ENCODE results near the gene LAIR2. TPM values are rescaled to one million over a fixed set of nuclear protein-coding genes. Genes with fewer than 3 reads are reported as not detected.
"Not testable (repeated sequence)": the region's sequence is repeated elsewhere in the genome, so short reads cannot be mapped to it uniquely, and the experiment has no call there.

The LAIR2 gene
- total and polyA plus RNA-seq, 4 donors = 0.19 to 0.24 TPM; not detected in 2

DNA sequence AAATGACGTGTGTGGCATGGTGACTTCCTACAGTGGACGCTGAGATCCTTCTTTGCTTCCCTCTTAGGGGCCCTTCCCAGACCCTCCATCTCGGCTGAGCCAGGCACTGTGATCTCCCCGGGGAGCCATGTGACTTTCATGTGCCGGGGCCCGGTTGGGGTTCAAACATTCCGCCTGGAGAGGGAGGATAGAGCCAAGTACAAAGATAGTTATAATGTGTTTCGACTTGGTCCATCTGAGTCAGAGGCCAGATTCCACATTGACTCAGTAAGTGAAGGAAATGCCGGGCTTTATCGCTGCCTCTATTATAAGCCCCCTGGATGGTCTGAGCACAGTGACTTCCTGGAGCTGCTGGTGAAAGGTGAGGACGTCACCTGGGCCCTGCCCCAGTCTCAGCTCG lies 5.2 kb downstream of the LAIR2 start:
- Histone ChIP-seq H3K9ac (ENCODE audit: low read depth in 1 of 2, low read length in 2 of 2) (no peak overlapping the region), H3K36me3 (ENCODE audit: control insufficient read depth in 4 of 4, insufficient read depth in 3 of 4, low read depth in 1 of 4, low read length in 3 of 4) (no peaks in the 10 kb centered on the region), H3K27ac (ENCODE audit: low read depth in 1 of 2, low read length in 2 of 2) (no peak overlapping the region), H3K4me3 (ENCODE audit: low read depth in 1 of 3, low read length in 3 of 3) (no peak overlapping the region), H3K27me3 (ENCODE audit: control insufficient read depth in 4 of 4, insufficient read depth in 4 of 4, low read length in 3 of 4) (no peaks in the 10 kb centered on the region), H3K4me1 (ENCODE audit: control insufficient read depth in 4 of 4, insufficient read depth in 4 of 4, low read length in 3 of 4) (no peaks in the 10 kb centered on the region), H3K9me3 (ENCODE audit: control insufficient read depth in 4 of 4, low read length in 3 of 4) (no peaks in the 10 kb centered on the region)
- DNase-seq (ENCODE audit: low spot score) = no peak
- TF ChIP-seq SP1 (IDR thresholded peaks at IDR 0.05) (no peak), TAF1 (conservative IDR thresholded peaks at IDR 0.05) (no peak), HNF4A (conservative IDR thresholded peaks at IDR 0.05) (no peak), EGR1 (IDR thresholded peaks at IDR 0.05; ENCODE audit: low read depth in 2 of 2) (no peak)
- WGBS = 65% methylated on average over 12 of the region's 12 CpGs

DNA sequence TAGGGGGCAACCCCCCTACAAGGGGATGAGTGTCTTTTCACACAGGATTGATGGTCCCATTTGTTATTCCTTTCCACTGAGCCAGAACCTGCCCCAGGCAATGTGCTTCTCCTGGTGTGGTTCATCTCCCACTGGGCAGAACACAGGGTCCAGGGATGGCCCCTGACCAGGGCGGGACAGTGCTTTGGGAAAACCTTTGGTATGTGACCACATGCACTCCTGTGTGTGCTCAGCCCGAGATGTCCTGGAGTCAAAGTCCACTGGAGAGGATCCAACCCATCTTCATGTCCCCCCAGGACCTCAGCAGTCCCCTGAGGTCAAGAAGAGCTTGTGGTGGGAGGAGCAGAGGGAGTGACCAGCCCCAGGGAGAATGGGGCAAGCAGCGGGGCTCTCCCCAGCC lies 5.9 kb downstream of the LAIR2 start:
- H3K9ac ChIP-seq (ENCODE audit: low read depth in 1 of 2, low read length in 2 of 2); H3K36me3 ChIP-seq (ENCODE audit: control insufficient read depth in 4 of 4, insufficient read depth in 3 of 4, low read depth in 1 of 4, low read length in 3 of 4); H3K27me3 ChIP-seq (ENCODE audit: control insufficient read depth in 4 of 4, insufficient read depth in 4 of 4, low read length in 3 of 4); H3K27ac ChIP-seq (ENCODE audit: low read depth in 1 of 2, low read length in 2 of 2); H3K4me3 ChIP-seq (ENCODE audit: low read depth in 1 of 3, low read length in 3 of 3); H3K9me3 ChIP-seq (ENCODE audit: control insufficient read depth in 4 of 4, low read length in 3 of 4); H3K4me1 ChIP-seq (ENCODE audit: control insufficient read depth in 4 of 4, insufficient read depth in 4 of 4, low read length in 3 of 4); DNase-seq (ENCODE audit: low spot score): not testable (repeated sequence)
- WGBS = 43% methylated on average over 2 of the region's 3 CpGs

DNA sequence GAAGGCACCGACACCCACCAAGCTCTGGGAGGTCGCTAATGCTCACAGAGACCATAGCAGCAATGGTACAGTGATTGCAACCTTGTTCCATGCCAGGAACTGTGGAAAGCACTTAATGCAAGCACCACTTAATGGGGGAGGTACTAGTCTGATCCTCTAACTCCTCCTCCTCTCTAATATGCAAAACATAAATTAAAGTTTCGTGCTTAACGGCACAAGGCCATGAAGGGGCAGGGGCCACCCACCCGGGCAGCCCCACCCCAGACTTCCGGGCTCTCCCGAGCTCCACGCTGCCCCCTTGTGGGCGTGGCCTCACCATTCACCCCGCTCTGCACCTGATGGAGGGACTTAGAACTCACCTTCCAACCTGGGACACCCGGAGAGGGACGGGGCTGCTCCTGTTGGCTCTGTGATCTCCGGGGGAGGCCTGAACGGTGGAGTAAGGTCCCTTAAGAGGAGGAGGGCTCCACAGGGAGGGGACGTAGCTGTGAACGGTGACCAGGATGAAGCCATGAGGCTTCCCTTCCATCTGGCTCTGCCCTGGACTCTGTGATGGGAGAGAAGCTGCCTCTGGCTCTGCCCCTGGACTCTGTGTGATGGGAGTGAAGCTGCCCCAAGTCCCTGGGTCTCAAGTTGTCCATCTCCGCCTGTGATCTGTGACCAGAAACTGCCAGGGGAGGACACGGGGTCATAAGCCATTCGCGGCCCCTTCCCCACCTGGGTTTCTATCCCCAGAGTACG lies 6.7 kb downstream of the LAIR2 start:
- not testable (repeated sequence) for DNase-seq (ENCODE audit: low spot score)
- 52% methylated on average over 9 of the region's 21 CpGs for WGBS

DNA sequence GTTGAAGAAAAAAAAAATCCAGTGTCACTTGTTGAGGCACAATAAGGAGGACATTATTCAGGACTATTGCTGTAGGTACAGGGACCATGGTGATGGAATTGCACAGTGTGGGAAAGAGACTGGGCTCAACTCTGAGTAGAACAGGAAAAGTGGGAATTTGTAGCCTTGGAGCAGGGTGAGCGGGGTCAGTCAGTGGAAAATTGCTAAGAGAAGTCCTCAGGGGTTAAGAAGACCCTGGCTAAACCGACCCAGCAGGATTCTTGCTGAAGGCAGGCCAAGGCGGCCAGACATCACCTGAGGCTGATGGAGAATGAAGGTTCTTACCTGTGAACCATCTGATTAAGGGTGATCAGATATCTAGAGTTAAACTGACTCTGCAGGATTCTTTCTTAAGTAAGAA lies 12.5 kb downstream of the LAIR2 start:
- Histone ChIP-seq H3K4me3 (ENCODE audit: low read depth in 1 of 3, low read length in 3 of 3) (no peak overlapping the region), H3K9ac (ENCODE audit: low read depth in 1 of 2, low read length in 2 of 2) (no peak overlapping the region), H3K9me3 (ENCODE audit: control insufficient read depth in 4 of 4, low read length in 3 of 4) (no peaks in the 10 kb centered on the region), H3K27me3 (ENCODE audit: control insufficient read depth in 4 of 4, insufficient read depth in 4 of 4, low read length in 3 of 4) (no peaks in the 10 kb centered on the region), H3K36me3 (ENCODE audit: control insufficient read depth in 4 of 4, insufficient read depth in 3 of 4, low read depth in 1 of 4, low read length in 3 of 4) (no peaks in the 10 kb centered on the region), H3K4me1 (ENCODE audit: control insufficient read depth in 4 of 4, insufficient read depth in 4 of 4, low read length in 3 of 4) (no peaks in the 10 kb centered on the region), H3K27ac (ENCODE audit: low read depth in 1 of 2, low read length in 2 of 2) (no peak overlapping the region)
- 48% methylated on average over 3 of the region's 3 CpGs for WGBS
- TF ChIP-seq FOXA2 (IDR thresholded peaks at IDR 0.05) (no peak), YY1 (IDR thresholded peaks at IDR 0.05) (no peak)
- TF ChIP-seq, protein P1, sequence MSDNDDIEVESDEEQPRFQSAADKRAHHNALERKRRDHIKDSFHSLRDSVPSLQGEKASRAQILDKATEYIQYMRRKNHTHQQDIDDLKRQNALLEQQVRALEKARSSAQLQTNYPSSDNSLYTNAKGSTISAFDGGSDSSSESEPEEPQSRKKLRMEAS (IDR thresholded peaks at IDR 0.05) = no peak
- TF ChIP-seq, protein P2, sequence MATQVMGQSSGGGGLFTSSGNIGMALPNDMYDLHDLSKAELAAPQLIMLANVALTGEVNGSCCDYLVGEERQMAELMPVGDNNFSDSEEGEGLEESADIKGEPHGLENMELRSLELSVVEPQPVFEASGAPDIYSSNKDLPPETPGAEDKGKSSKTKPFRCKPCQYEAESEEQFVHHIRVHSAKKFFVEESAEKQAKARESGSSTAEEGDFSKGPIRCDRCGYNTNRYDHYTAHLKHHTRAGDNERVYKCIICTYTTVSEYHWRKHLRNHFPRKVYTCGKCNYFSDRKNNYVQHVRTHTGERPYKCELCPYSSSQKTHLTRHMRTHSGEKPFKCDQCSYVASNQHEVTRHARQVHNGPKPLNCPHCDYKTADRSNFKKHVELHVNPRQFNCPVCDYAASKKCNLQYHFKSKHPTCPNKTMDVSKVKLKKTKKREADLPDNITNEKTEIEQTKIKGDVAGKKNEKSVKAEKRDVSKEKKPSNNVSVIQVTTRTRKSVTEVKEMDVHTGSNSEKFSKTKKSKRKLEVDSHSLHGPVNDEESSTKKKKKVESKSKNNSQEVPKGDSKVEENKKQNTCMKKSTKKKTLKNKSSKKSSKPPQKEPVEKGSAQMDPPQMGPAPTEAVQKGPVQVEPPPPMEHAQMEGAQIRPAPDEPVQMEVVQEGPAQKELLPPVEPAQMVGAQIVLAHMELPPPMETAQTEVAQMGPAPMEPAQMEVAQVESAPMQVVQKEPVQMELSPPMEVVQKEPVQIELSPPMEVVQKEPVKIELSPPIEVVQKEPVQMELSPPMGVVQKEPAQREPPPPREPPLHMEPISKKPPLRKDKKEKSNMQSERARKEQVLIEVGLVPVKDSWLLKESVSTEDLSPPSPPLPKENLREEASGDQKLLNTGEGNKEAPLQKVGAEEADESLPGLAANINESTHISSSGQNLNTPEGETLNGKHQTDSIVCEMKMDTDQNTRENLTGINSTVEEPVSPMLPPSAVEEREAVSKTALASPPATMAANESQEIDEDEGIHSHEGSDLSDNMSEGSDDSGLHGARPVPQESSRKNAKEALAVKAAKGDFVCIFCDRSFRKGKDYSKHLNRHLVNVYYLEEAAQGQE (IDR thresholded peaks at IDR 0.05) = no peak
- TF ChIP-seq, protein P3, sequence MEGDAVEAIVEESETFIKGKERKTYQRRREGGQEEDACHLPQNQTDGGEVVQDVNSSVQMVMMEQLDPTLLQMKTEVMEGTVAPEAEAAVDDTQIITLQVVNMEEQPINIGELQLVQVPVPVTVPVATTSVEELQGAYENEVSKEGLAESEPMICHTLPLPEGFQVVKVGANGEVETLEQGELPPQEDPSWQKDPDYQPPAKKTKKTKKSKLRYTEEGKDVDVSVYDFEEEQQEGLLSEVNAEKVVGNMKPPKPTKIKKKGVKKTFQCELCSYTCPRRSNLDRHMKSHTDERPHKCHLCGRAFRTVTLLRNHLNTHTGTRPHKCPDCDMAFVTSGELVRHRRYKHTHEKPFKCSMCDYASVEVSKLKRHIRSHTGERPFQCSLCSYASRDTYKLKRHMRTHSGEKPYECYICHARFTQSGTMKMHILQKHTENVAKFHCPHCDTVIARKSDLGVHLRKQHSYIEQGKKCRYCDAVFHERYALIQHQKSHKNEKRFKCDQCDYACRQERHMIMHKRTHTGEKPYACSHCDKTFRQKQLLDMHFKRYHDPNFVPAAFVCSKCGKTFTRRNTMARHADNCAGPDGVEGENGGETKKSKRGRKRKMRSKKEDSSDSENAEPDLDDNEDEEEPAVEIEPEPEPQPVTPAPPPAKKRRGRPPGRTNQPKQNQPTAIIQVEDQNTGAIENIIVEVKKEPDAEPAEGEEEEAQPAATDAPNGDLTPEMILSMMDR (IDR thresholded peaks at IDR 0.05; ENCODE audit: low read depth, low read length, missing input control) = no peak
- no peak for DNase-seq (ENCODE audit: low spot score)

More for the DNA sequence above, 6.7 kb downstream of the LAIR2 start:
- H3K27me3 ChIP-seq (ENCODE audit: control insufficient read depth in 4 of 4, insufficient read depth in 4 of 4, low read length in 3 of 4); H3K9ac ChIP-seq (ENCODE audit: low read depth in 1 of 2, low read length in 2 of 2); H3K4me1 ChIP-seq (ENCODE audit: control insufficient read depth in 4 of 4, insufficient read depth in 4 of 4, low read length in 3 of 4); H3K36me3 ChIP-seq (ENCODE audit: control insufficient read depth in 4 of 4, insufficient read depth in 3 of 4, low read depth in 1 of 4, low read length in 3 of 4); H3K4me3 ChIP-seq (ENCODE audit: low read depth in 1 of 3, low read length in 3 of 3); H3K9me3 ChIP-seq (ENCODE audit: control insufficient read depth in 4 of 4, low read length in 3 of 4); H3K27ac ChIP-seq (ENCODE audit: low read depth in 1 of 2, low read length in 2 of 2): not testable (repeated sequence)

Measured in liver (tissue), 9 donors.